Endothelial cell of umbilical vein (primary cell): ENCODE measurements around the gene REEP1.

ENCODE experiments used
- CTCF ChIP-seq, 2 donors: IDR thresholded peaks; 1 replicate in 1 of 2; 2 replicates in 1 of 2; pipeline ENCODE4 v1.5.1; 2011; ENCODE audit warnings: low read length in 2 of 2, mild to moderate bottlenecking in 2 of 2, moderate library complexity in 2 of 2, control low read depth in 1 of 2, inconsistent platforms in 1 of 2, low read depth in 1 of 2; ENCODE audit not compliant: insufficient read depth in 1 of 2; ENCODE audit errors: extremely low read depth in 1 of 2
- POLR2AphosphoS5 ChIP-seq: IDR thresholded peaks from 2 replicates; pipeline ENCODE4 v1.6.1; 2012; ENCODE audit warnings: low read depth, mild to moderate bottlenecking, control low read depth, low read length, moderate library complexity; ENCODE audit not compliant: insufficient read depth

- no peak for TF ChIP-seq POLR2AphosphoS5
- TF ChIP-seq CTCF (IDR thresholded peaks at IDR 0.05; ENCODE audit: extremely low read depth in 1 of 2, insufficient read depth in 1 of 2, low read depth in 1 of 2, low read length in 2 of 2) = no peak
Observed at GRCh38 chr2:86218124-86218523, 119.3 kb downstream of the REEP1 start.
